ENCODE results near the gene PKNOX2.

The PKNOX2 gene

DNA sequence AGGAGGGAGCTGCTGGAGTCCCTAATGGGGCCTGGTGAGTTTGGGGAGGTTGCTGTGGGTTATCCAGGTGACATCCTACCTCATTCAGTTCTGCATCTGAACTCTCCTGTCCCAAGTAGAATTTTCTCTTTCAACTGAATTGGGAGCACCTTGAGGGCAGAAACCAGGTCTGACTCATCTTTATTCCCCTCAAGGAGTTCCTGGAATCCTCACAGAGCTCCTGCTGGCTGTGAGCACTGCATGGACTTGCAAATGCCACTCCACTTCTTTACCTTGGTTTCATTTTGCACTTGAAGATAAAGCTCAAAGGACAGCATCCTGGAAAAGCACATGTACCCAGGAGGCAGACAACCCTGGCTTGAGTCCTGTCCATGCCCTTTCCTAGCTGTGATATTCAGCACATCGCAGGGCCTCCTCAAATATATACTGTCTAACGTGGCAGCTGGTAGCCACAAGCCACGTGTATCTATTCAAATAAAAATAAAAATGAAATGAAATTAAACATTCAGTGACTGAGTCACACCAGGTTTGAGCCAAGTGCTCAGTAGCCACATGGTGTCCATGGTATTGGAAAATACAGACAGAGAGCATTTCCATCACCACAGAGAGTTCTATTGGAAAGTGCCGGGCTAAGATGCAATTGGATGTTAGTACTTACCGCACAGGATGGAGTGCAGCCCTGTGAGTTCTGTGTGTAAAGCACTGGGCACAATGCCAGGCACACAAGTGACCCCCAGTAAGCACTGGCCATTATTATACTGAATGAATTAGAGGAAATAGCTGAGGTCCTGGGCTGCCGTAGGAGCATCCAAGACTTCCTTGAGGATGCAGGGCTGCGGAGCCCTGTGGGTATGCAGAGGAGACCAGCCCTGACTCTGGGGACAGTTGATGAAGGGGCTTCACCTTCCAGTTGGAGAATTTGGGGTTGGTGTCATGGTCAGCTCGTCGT lies 149.0 kb downstream of the PKNOX2 start:
- H3K9me3 ChIP-seq = no peaks in the 10 kb centered on the region
- TF ChIP-seq, protein P1, sequence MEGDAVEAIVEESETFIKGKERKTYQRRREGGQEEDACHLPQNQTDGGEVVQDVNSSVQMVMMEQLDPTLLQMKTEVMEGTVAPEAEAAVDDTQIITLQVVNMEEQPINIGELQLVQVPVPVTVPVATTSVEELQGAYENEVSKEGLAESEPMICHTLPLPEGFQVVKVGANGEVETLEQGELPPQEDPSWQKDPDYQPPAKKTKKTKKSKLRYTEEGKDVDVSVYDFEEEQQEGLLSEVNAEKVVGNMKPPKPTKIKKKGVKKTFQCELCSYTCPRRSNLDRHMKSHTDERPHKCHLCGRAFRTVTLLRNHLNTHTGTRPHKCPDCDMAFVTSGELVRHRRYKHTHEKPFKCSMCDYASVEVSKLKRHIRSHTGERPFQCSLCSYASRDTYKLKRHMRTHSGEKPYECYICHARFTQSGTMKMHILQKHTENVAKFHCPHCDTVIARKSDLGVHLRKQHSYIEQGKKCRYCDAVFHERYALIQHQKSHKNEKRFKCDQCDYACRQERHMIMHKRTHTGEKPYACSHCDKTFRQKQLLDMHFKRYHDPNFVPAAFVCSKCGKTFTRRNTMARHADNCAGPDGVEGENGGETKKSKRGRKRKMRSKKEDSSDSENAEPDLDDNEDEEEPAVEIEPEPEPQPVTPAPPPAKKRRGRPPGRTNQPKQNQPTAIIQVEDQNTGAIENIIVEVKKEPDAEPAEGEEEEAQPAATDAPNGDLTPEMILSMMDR (IDR thresholded peaks at IDR 0.05) = no peak
- no peaks in the 10 kb centered on the region for H3K4me1 ChIP-seq (ENCODE audit: control insufficient read depth in 1 of 2, insufficient read depth in 1 of 2, low read depth in 1 of 2, low read length in 1 of 2)
- peaks cover 14% of the 10 kb centered on the region for H3K27me3 ChIP-seq
- no peaks in the 10 kb centered on the region for H3K36me3 ChIP-seq
- H3K4me3 ChIP-seq (ENCODE audit: low read depth in 1 of 2, low read length in 1 of 2) = no peak overlapping the region
- H3K27ac ChIP-seq = no peak overlapping the region

DNA sequence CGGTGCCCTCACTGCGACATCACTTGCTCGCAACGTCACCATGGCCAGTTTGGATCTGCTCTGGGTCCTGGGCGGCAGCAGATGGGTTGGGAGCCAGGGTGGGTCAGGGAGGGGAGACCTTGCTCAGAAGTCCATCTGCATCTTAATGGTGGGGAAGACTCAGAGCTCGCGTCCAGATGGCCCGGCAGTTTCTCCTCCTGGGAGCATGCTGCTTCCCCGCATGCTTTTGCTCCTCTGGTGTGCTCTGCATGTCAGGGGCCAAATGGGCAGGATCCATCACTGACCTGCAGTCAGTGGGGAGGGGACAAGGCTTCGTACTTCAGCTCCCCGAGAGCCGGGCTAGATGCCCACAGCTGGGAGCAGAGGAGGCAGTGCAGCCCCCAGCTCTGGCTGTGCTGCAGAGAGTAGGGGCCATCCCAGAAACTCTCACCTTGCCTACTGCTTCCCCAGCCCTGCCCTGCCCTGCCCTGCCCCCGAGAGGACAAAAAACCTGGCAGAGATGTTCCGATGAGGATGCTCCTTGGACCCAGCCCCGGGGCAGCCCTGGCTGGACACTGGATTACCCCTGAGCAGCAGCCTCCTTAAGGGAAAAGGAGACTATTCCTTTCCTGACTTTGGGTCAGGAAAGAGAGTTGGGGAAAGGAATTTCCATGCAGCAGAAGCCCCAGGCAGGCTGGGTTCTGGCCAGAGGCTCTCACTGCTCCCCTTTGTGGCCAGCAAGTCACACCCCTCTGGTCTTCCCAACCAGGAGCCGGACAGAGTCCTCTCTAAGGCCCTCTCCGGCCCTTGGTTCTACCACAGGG lies 149.9 kb downstream of the PKNOX2 start:
- Histone ChIP-seq H3K4me1 (ENCODE audit: control insufficient read depth in 1 of 2, insufficient read depth in 1 of 2, low read depth in 1 of 2, low read length in 1 of 2) (no peaks in the 10 kb centered on the region), H3K27me3 (peaks cover 14% of the 10 kb centered on the region), H3K9me3 (no peaks in the 10 kb centered on the region), H3K4me3 (ENCODE audit: low read depth in 1 of 2, low read length in 1 of 2) (no peak overlapping the region), H3K27ac (no peak overlapping the region), H3K36me3 (no peaks in the 10 kb centered on the region)
- TF ChIP-seq, protein P1 (IDR thresholded peaks at IDR 0.05) = no peak

DNA sequence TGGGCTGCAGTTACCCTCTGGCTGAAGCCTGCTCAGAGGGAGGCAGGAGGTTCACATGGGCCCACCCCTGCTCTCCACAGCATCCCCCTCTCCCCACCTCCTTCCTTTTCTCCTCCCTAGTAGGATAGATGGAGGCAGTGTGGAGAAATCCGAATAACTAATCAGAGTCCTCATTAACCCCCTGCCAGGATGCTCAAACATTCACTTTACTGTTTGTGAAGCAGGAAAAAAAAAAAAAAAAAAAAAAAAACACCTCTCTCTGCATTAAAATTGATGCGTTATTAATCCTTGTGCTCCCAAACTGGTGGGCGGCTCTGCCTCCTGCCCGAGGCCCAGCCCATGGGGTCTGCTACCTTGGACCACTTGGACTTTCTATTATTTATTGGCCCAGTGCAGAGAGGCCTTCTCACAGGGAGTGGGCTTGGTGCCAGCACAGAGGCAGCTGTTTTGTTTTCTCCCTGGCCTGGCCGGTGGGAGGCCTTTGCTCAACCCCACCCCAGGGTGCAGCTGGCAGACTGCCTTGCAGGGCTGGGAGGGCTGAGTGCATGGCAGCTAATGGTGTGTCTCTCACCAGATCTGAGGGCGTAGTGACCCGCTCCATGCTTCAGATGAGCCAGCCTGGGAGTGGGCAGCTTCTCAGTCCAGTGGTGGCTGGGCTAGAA lies 150.7 kb downstream of the PKNOX2 start:
- Histone ChIP-seq H3K36me3 (no peaks in the 10 kb centered on the region), H3K4me1 (ENCODE audit: control insufficient read depth in 1 of 2, insufficient read depth in 1 of 2, low read depth in 1 of 2, low read length in 1 of 2) (no peaks in the 10 kb centered on the region), H3K9me3 (no peaks in the 10 kb centered on the region), H3K27me3 (peaks cover 14% of the 10 kb centered on the region), H3K27ac (no peak overlapping the region), H3K4me3 (ENCODE audit: low read depth in 1 of 2, low read length in 1 of 2) (no peak overlapping the region)
- TF ChIP-seq, protein P1 (IDR thresholded peaks at IDR 0.05) = no peak

DNA sequence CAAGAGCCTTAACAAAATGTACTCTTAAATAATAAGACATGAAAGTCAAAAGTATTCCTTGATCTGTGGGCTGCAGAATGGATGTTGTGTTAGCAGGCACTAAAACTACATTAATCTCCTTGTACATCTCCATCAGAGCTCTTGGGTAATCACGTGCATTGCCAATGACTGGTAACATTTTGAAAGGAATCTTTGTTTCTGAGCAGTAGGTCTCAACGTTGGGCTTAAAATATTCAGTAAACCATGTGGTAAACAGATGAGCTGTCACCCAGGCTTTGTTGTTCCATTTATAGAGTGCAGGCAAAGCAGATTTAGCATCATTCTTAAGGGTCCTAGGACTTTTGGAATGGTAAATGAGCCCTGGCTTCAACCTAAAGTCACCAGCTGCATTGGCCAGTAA lies 152.9 kb downstream of the PKNOX2 start:
- H3K36me3 ChIP-seq = no peaks in the 10 kb centered on the region
- no peaks in the 10 kb centered on the region for H3K4me1 ChIP-seq (ENCODE audit: control insufficient read depth in 1 of 2, insufficient read depth in 1 of 2, low read depth in 1 of 2, low read length in 1 of 2)
- H3K9me3 ChIP-seq = no peaks in the 10 kb centered on the region
- peaks cover 13% of the 10 kb centered on the region for H3K27me3 ChIP-seq
- H3K4me3 ChIP-seq (ENCODE audit: low read depth in 1 of 2, low read length in 1 of 2) = no peak overlapping the region
- TF ChIP-seq, protein P1 (IDR thresholded peaks at IDR 0.05) = no peak
- no peak overlapping the region for H3K27ac ChIP-seq

DNA sequence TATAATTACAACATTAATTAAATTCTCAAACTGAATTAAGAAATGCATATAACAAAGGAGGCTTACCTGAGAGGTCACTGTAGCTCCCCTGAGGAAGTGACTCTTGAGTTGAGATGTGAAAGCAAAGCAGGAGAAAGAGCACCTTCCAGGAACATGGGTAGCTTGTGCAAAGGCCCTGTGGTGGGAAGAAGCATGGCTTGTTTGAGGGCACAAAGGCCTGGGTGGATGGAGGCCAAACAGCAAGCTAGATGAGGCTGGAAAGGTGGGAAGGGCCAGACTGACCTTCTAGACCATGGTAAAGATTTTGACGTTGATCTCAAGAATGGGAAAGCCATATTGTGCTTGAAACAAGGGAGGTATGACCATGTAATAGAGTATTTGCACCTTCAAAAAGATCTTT lies 155.1 kb downstream of the PKNOX2 start:
- Histone ChIP-seq H3K9me3 (no peaks in the 10 kb centered on the region), H3K27ac (no peak overlapping the region), H3K27me3 (peaks cover 6% of the 10 kb centered on the region), H3K4me3 (ENCODE audit: low read depth in 1 of 2, low read length in 1 of 2) (no peak overlapping the region), H3K4me1 (ENCODE audit: control insufficient read depth in 1 of 2, insufficient read depth in 1 of 2, low read depth in 1 of 2, low read length in 1 of 2) (no peaks in the 10 kb centered on the region), H3K36me3 (no peaks in the 10 kb centered on the region)
- TF ChIP-seq, protein P1 (IDR thresholded peaks at IDR 0.05) = no peak
